Stimulated activated CD8-positive, alpha-beta memory T cell treated with anti-CD3 and anti-CD28 coated beads, Interleukin-15, amount 100 ng/mL, for 48 hours (primary cell): ENCODE results near the gene ANKIB1.

Source experiments
- DNase-seq, 2 donors: peaks; one replicate each; pipeline ENCODE4 v3.0.0-alpha.2; 2020; ENCODE audit warnings: low read depth in 2 of 2

The ANKIB1 gene

DNA sequence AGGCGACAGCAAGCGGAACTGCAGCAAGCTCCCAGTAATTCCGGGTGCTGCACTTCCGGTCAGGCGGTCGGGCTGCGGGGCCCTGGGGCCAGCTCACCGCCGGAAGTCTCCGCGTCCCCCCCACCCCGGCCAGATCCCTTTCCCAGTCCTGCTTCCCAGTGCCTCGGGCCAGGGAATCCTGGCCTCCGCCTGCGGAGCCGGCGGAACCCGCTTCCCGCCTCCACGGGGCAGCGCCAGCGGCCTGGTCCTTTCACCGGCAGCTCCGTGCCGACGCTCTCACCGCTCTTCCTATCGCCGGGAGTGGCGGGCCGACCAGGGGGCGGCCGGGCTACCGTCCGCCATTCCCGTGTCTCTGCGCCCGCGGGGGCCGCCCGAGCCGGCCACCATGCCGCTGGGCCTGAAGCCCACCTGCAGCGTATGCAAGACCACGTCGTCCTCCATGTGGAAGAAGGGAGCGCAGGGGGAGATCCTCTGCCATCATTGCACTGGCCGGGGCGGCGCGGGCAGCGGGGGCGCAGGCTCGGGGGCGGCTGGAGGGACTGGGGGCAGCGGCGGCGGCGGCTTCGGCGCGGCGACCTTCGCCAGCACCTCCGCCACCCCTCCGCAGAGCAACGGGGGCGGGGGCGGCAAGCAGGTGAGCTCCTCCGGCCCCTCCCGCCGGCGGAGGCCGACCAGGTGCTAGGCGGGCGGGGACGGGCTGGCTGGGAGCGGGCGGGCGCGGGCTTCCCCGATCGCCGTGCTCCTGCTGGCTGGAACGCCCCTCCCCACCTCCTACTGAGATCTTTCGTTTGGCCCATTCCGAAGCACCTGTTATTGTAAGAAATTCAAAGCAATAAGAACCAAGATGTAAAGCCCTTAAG is 201.8 kb downstream of the ANKIB1 start, which contains the start of gene GATAD1:
Gene GATAD1 (plus strand): TSS at position 138 of the 860 bp plus-strand sequence. CDS start 248 bp downstream, at position 386.
- peak; percentile 68 to 76 for DNase-seq

DNA sequence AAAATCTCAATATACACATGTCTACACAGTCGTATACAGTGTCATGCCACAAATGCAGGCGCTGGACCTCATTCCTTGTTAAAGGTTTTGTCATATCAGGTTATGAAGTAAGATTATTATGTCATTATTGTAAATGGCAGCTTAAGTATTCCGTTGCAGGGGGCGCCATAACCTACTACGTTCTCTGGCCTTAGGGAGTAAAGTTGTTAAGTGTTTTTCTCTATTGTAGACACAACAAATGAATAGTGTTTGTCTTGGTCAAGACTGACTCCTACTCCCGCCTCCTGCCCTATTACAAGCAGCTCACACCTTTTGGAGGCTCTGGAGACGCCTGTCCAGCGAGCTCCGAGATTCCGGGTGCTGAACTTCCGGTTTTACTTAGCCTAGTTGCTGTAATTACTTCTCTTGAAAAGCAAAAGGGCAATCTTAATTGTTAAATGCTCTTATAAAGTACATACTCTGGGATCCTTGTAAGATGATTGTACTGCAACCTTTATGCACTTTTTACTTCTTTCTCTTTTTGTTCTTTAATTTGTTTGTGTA is 202.5 kb downstream of the ANKIB1 start:
- no peak for DNase-seq
